NB4 (cell line): ENCODE measurements around the gene SEMA3C.

Experiments used
- DNase-seq: peaks from one replicate; pipeline ENCODE4 v3.0.0; 2010; ENCODE audit warnings: low read depth
- H3K4me3 ChIP-seq: one replicate; pipeline ENCODE4 v1.5.1; 2011; ENCODE audit warnings: mild to moderate bottlenecking, low read depth, low read length, moderate library complexity
- CTCF ChIP-seq: IDR thresholded peaks from one replicate; pipeline ENCODE4 v1.5.1; 2012; ENCODE audit warnings: low read depth, low read length
- MAX ChIP-seq: IDR thresholded peaks from 2 replicates; pipeline ENCODE4 v1.6.1; 2011; ENCODE audit warnings: low read depth, low read length
- MYC ChIP-seq: IDR thresholded peaks from 2 replicates; pipeline ENCODE4 v1.6.1; 2011; ENCODE audit warnings: low read depth, low read length
- POLR2A ChIP-seq: IDR thresholded peaks from 2 replicates; pipeline ENCODE4 v1.6.1; 2011; ENCODE audit warnings: mild to moderate bottlenecking; ENCODE audit not compliant: insufficient read length; ENCODE audit errors: extremely low read depth

The SEMA3C gene

GRCh38 chr7:80873140-80873539, 45.7 kb downstream of the SEMA3C start:
- DNase-seq: peak; percentile 15
- H3K4me3 ChIP-seq: no peak overlapping the region

GRCh38 chr7:80871228-80871627, 47.6 kb downstream of the SEMA3C start:
- no peak for DNase-seq
- no peak for TF ChIP-seq CTCF
- TF ChIP-seq MAX: no peak
- TF ChIP-seq MYC: no peak
- TF ChIP-seq POLR2A: no peak
- H3K4me3 ChIP-seq: no peak overlapping the region

More at GRCh38 chr7:80873140-80873539, 45.7 kb downstream of the SEMA3C start:
- TF ChIP-seq POLR2A: no peak
- no peak for TF ChIP-seq MAX
- TF ChIP-seq CTCF: no peak
- no peak for TF ChIP-seq MYC

- no peak for DNase-seq
- no peak overlapping the region for H3K4me3 ChIP-seq
- TF ChIP-seq MYC (no peak), CTCF (no peak), POLR2A (no peak), MAX (no peak)
Observed at GRCh38 chr7:80870813-80871212, 48.0 kb downstream of the SEMA3C start.

- H3K4me3 ChIP-seq: no peak overlapping the region
- no peak for DNase-seq
- TF ChIP-seq MAX (no peak), MYC (no peak), CTCF (no peak), POLR2A (no peak)
Observed at GRCh38 chr7:80869821-80870751, 48.8 kb downstream of the SEMA3C start.

GRCh38 chr7:80869106-80869784, 49.6 kb downstream of the SEMA3C start:
- DNase-seq: no peak
- no peak for TF ChIP-seq MAX
- no peak for TF ChIP-seq MYC
- H3K4me3 ChIP-seq: no peak overlapping the region

GRCh38 chr7:80868566-80868965, 50.3 kb downstream of the SEMA3C start:
- no peak overlapping the region for H3K4me3 ChIP-seq
- no peak for TF ChIP-seq MYC
- no peak for TF ChIP-seq CTCF
- TF ChIP-seq POLR2A: no peak
- no peak for TF ChIP-seq MAX
- no peak for DNase-seq
